Right lobe of liver (tissue), 5 donors: Measurements from ENCODE around the gene RPS6KB2. TPM values are rescaled to one million over a fixed set of nuclear protein-coding genes. Genes with fewer than 3 reads are reported as not detected.

Source experiments
- small RNA-seq, 2 experiments: library from RNA; depleted of rRNA; stranded (forward); fragments of <200 nt; gene quantifications; one replicate each; pipeline ENCODE3, GENCODE V24; 2016
- total RNA-seq, 6 experiments: library from RNA; depleted of rRNA in 2 of 6; stranded (reverse); fragments of >200 nt in 2 of 6; fragmentation: NEBNext Ultra II Directional in 3 of 6; extraction: Animal tissue kit (Norgen Biotek cat#: 25700) in 3 of 6; gene quantifications; one replicate each; pipeline versions ENCODE4 v1.1.0 to v1.2.4, GENCODE V29; 2016 to 2023
- donor health status: DM: no; HTN: no; CAD: no.
- donor health status: DM: no; HTN: no; CAD: no.
- donor health status: DM: no; HTN: yes; CAD: no.
- donor health status: DM: no; HTN: yes; CAD: no.

The RPS6KB2 gene
- total RNA-seq, 6 experiments from 2014 or later = 18.8 to 37.1 (median 27.1) TPM

Small RNA genes within 50 kb of the gene (small RNA-seq; reads per million reads assigned to genes)
- 0 reads per million in 2 experiments for gene RNU6-1238P

Other genes starting within 250 kb of the RPS6KB2 start
- 10 to 100 TPM; 24.5 to 43.9 (median 28.5) TPM for gene GRK2, start 162.0 kb upstream of the RPS6KB2 start, total RNA-seq
- gene ANKRD13D, start 139.2 kb upstream of the RPS6KB2 start, total RNA-seq = 10 to 100 TPM in 4 of 6 experiments, 1 to 10 TPM in 2; 7.7 to 14.1 (median 10.4) TPM
- 10 to 100 TPM; 10.9 to 17.9 (median 14.5) TPM for gene SSH3, start 125.0 kb upstream of the RPS6KB2 start, total RNA-seq
- 100 to 1,000 TPM in 2 of 6 experiments, 10 to 100 TPM in 4; 70.5 to 216 (median 97.9) TPM for gene POLD4, start 74.9 kb upstream of the RPS6KB2 start, total RNA-seq
- 1 to 10 TPM in 3 of 6 experiments, under 1 TPM in 3; 0.44 to 3.8 (median 1.3) TPM for gene CLCF1, start 54.9 kb upstream of the RPS6KB2 start, total RNA-seq
- gene RAD9A, start 36.5 kb upstream of the RPS6KB2 start, total RNA-seq = 10 to 100 TPM in 2 of 6 experiments, 1 to 10 TPM in 4; 5.3 to 13.2 (median 6.2) TPM
- 100 to 1,000 TPM in 2 of 6 experiments, 10 to 100 TPM in 4; 64.2 to 102 (median 71.1) TPM for gene PPP1CA, start 26.6 kb upstream of the RPS6KB2 start, total RNA-seq
- 1 to 10 TPM in 5 of 6 experiments, under 1 TPM in 1; 0.73 to 2.7 (median 1.9) TPM for gene TBC1D10C, start 24.4 kb upstream of the RPS6KB2 start, total RNA-seq
- under 1 TPM in 5 of 6 experiments, not detected in 1; 0.12 to 0.31 (median 0.22) TPM for gene CARNS1, start 12.8 kb upstream of the RPS6KB2 start, total RNA-seq
- gene PTPRCAP, start 9.2 kb downstream of the RPS6KB2 start, total RNA-seq = 1 to 10 TPM in 4 of 6 experiments, under 1 TPM in 2; 0.72 to 2.8 (median 2.1) TPM
- gene CORO1B, start 15.0 kb downstream of the RPS6KB2 start, total RNA-seq = 10 to 100 TPM; 28.5 to 58.6 (median 40.4) TPM
- gene GPR152, start 24.2 kb downstream of the RPS6KB2 start, total RNA-seq = not detected
- 1 to 10 TPM in 4 of 6 experiments, under 1 TPM in 2; 0.55 to 1.7 (median 1.2) TPM for gene CABP4, start 26.9 kb downstream of the RPS6KB2 start, total RNA-seq
- 100 to 1,000 TPM in 2 of 6 experiments, 10 to 100 TPM in 4; 29.1 to 133 (median 40.9) TPM for gene TMEM134, start 40.8 kb downstream of the RPS6KB2 start, total RNA-seq
- 10 to 100 TPM; 20.8 to 33.9 (median 25.7) TPM for gene AIP, start 54.5 kb downstream of the RPS6KB2 start, total RNA-seq
- gene PITPNM1, start 76.9 kb downstream of the RPS6KB2 start, total RNA-seq = 10 to 100 TPM in 4 of 6 experiments, 1 to 10 TPM in 2; 8.6 to 21.3 (median 15.0) TPM
- gene CDK2AP2, start 79.7 kb downstream of the RPS6KB2 start, total RNA-seq = 10 to 100 TPM; 45.2 to 74.9 (median 55.7) TPM
- gene CABP2, start 95.0 kb downstream of the RPS6KB2 start, total RNA-seq = not detected
- 10 to 100 TPM; 16.6 to 51.4 (median 32.3) TPM for gene GSTP1, start 155.3 kb downstream of the RPS6KB2 start, total RNA-seq
- 100 to 1,000 TPM; 151 to 214 (median 163) TPM for gene NDUFV1, start 178.4 kb downstream of the RPS6KB2 start, total RNA-seq
- 10 to 100 TPM; 12.7 to 31.4 (median 18.3) TPM for gene NUDT8, start 201.4 kb downstream of the RPS6KB2 start, total RNA-seq
- under 1 TPM in 5 of 6 experiments, not detected in 1; 0.24 to 0.49 (median 0.34) TPM for gene TBX10, start 211.3 kb downstream of the RPS6KB2 start, total RNA-seq
- gene ACY3, start 222.2 kb downstream of the RPS6KB2 start, total RNA-seq = 10 to 100 TPM in 4 of 6 experiments, 1 to 10 TPM in 2; 6.8 to 17.9 (median 12.4) TPM
- gene ALDH3B2, start 246.1 kb downstream of the RPS6KB2 start, total RNA-seq = not detected